IMR-90 (cell line): ENCODE results near the gene ARHGAP8. TPM values are rescaled to one million over a fixed set of nuclear protein-coding genes. Genes with fewer than 3 reads are reported as not detected.

Experiments used
- ATAC-seq: fragments of 200-7000 bp; cut with Tn5 transposase; 2 replicates; pipeline ENCODE4 v1.9.1; 2020; ENCODE audit warnings: low read depth, mild to moderate bottlenecking, moderate library complexity
- BruUV-seq: library from RNA; stranded (reverse); fragments of 400-500 nt; replicated peaks from 2 replicates; lab custom pipeline; 2021; lab: Mats Ljungman, UMichigan
- CTCF ChIA-PET: fragments of 300-600 bp; formaldehyde crosslinking; extraction: SDS; loops from one replicate; lab custom pipeline; 2021; ENCODE audit warnings: antibody characterized with exemption; lab: Yijun Ruan, JAX
- POLR2A ChIA-PET: fragments of 300-600 bp; sonication (Branson Sonifier 250); formaldehyde crosslinking; loops from one replicate; lab custom pipeline; 2022; ENCODE audit warnings: antibody characterized with exemption; ENCODE audit not compliant: unreplicated experiment; lab: Charles Lee
- DNase-seq: peaks from one replicate; pipeline ENCODE4 v3.0.0; 2013
- H2AFZ ChIP-seq: replicated peaks from 2 replicates; pipeline ENCODE3; 2013; ENCODE audit warnings: low read length, mild to moderate bottlenecking; ENCODE audit not compliant: poor library complexity
- H2AK5ac ChIP-seq: 2 replicates; pipeline ENCODE4 v1.6.1; 2013; ENCODE audit warnings: low read depth, low read length, inconsistent platforms
- H2AK9ac ChIP-seq: replicated peaks from 2 replicates; pipeline ENCODE3; 2013; ENCODE audit warnings: mild to moderate bottlenecking, low read depth, low read length, moderate library complexity; ENCODE audit not compliant: poor library complexity
- H2BK120ac ChIP-seq: 2 replicates; pipeline ENCODE4 v1.6.1; 2013; ENCODE audit warnings: low read depth, low read length, inconsistent platforms
- H2BK15ac ChIP-seq: 3 replicates; pipeline ENCODE4 v1.6.1; 2013; ENCODE audit warnings: low read depth, low read length, inconsistent platforms
- H2BK20ac ChIP-seq: 2 replicates; pipeline ENCODE4 v1.6.1; 2013; ENCODE audit warnings: low read depth, mild to moderate bottlenecking, inconsistent platforms, low read length, moderate library complexity
- H2BK5ac ChIP-seq: 2 replicates; pipeline ENCODE4 v1.6.1; 2013; ENCODE audit warnings: mild to moderate bottlenecking, low read depth, low read length, inconsistent platforms; ENCODE audit not compliant: poor library complexity, severe bottlenecking
- H3K14ac ChIP-seq: replicated peaks from 2 replicates; pipeline ENCODE4 v1.6.1; 2013; ENCODE audit warnings: low read depth, low read length, inconsistent platforms
- H3K18ac ChIP-seq: 2 replicates; pipeline ENCODE4 v1.6.1; 2013; ENCODE audit warnings: low read depth, low read length, control low read depth
- H3K23ac ChIP-seq: 2 replicates; pipeline ENCODE4 v1.6.1; 2013; ENCODE audit warnings: low read depth, low read length, inconsistent platforms
- H3K27ac ChIP-seq: 2 replicates; pipeline ENCODE4 v1.5.1; 2013; ENCODE audit warnings: mild to moderate bottlenecking, control low read depth, low read length; ENCODE audit not compliant: insufficient read depth
- H3K27me3 ChIP-seq: 2 replicates; pipeline ENCODE4 v1.6.1; 2013; ENCODE audit warnings: low read length; ENCODE audit not compliant: control insufficient read depth, insufficient read depth
- H3K36me3 ChIP-seq: 2 replicates; pipeline ENCODE4 v1.6.1; 2013; ENCODE audit warnings: low read length, mixed read lengths; ENCODE audit not compliant: control insufficient read depth, insufficient read depth
- H3K4ac ChIP-seq: 2 replicates; pipeline ENCODE4 v1.6.1; 2013; ENCODE audit warnings: low read depth, low read length, inconsistent platforms
- H3K4me1 ChIP-seq: 2 replicates; pipeline ENCODE4 v1.6.1; 2013; ENCODE audit warnings: low read length, mixed read lengths; ENCODE audit not compliant: control insufficient read depth, insufficient read depth
- H3K4me2 ChIP-seq: 2 replicates; pipeline ENCODE4 v1.6.1; 2013; ENCODE audit warnings: low read depth, mild to moderate bottlenecking, control low read depth, low read length, moderate library complexity
- H3K4me3 ChIP-seq: 2 replicates; pipeline ENCODE4 v1.5.1; 2013; ENCODE audit warnings: low read depth, mild to moderate bottlenecking, control low read depth, low read length, moderate library complexity; ENCODE audit not compliant: insufficient read depth
- H3K56ac ChIP-seq: 2 replicates; pipeline ENCODE4 v1.6.1; 2013; ENCODE audit warnings: low read length, inconsistent platforms; ENCODE audit not compliant: insufficient read depth; ENCODE audit errors: extremely low read depth
- H3K79me1 ChIP-seq, 2 experiments: 2 replicates each; pipeline ENCODE4 v1.6.1; 2013; ENCODE audit warnings: low read length in 2 of 2, inconsistent platforms in 1 of 2, low read depth in 1 of 2
- H3K9ac ChIP-seq: 2 replicates; pipeline ENCODE4 v1.6.1; 2013; ENCODE audit warnings: low read depth, low read length, control low read depth
- H3K9me1 ChIP-seq: 2 replicates; pipeline ENCODE4 v1.6.1; 2013; ENCODE audit warnings: low read length, inconsistent platforms; ENCODE audit not compliant: insufficient read depth
- H3K9me3 ChIP-seq: 2 replicates; pipeline ENCODE4 v1.6.1; 2013; ENCODE audit warnings: low read length; ENCODE audit not compliant: control insufficient read depth, insufficient read depth
- H4K20me1 ChIP-seq: 2 replicates; pipeline ENCODE4 v1.6.1; 2013; ENCODE audit warnings: low read length, inconsistent platforms; ENCODE audit not compliant: insufficient read depth
- H4K5ac ChIP-seq: 2 replicates; pipeline ENCODE4 v1.6.1; 2013; ENCODE audit warnings: mild to moderate bottlenecking, low read depth, low read length, control low read depth
- H4K8ac ChIP-seq, 2 experiments: 2 replicates each; pipeline ENCODE4 v1.6.1; 2013; ENCODE audit warnings: low read depth in 2 of 2, low read length in 2 of 2, control low read depth in 1 of 2, inconsistent platforms in 1 of 2
- H4K91ac ChIP-seq: 2 replicates; pipeline ENCODE4 v1.6.1; 2013; ENCODE audit warnings: low read depth, low read length, inconsistent platforms; ENCODE audit not compliant: insufficient read depth
- CEBPB ChIP-seq: IDR thresholded peaks from 2 replicates; pipeline ENCODE4 v1.6.1; 2012; ENCODE audit warnings: low read depth, low read length, improper control_type of control experiment
- MAFK ChIP-seq: IDR thresholded peaks from 2 replicates; pipeline ENCODE4 v1.6.1; 2012; ENCODE audit warnings: low read depth, low read length, improper control_type of control experiment
- WGBS, 2 experiments: methylation state at CpG; one replicate each; pipeline versions ENCODE4 v1.1.5 to v1.1.7; 2013; ENCODE audit warnings: missing lambda C conversion rate in 2 of 2; ENCODE audit not compliant: insufficient read length in 1 of 2; ENCODE audit errors: extremely low coverage in 2 of 2; 5-methylcytosine and 5-hydroxymethylcytosine counted together
- dilution Hi-C: fragments of 300-500 bp; cut with HindIII; formaldehyde crosslinking; loops from one replicate; pipeline ENCODE4 v1.14.3; 2018; ENCODE audit warnings: low sequenced_read_pairs; ENCODE audit not compliant: unreplicated experiment
- in situ Hi-C: fragments of 300-500 bp; cut with MboI; formaldehyde crosslinking; loops from 3 replicates; pipeline ENCODE4 v1.14.3; 2019; ENCODE audit warnings: low sequenced_read_pairs, inconsistent platforms, mixed read lengths
- intact Hi-C: fragments of 100-400 bp; cut with micrococcal nuclease; formaldehyde crosslinking; loops from 2 replicates; pipeline ENCODE4 v1.10.0; 2022
- polyA plus RNA-seq, 3 experiments: library from polyadenylated mRNA; depleted of rRNA; stranded (reverse); fragments of >200 nt; gene quantifications; 2 replicates each; pipeline ENCODE4 v1.2.3, GENCODE V29; 2012; ENCODE audit warnings: low replicate concordance in 1 of 3
- total RNA-seq: library from RNA; depleted of rRNA; stranded (reverse); fragments of >200 nt; gene quantifications from 2 replicates; pipeline ENCODE4 v1.2.3, GENCODE V29; 2012

ARHGAP8 gene
- total and polyA plus RNA-seq, 2 of the 4 experiments (the other 2 are of a cell fraction), result 0.18 to 0.21 TPM

GRCh38 chr22:44848296-44848741 is 95.9 kb downstream of the ARHGAP8 start:
- no peak overlapping the region for H4K5ac ChIP-seq
- no peak overlapping the region for H4K91ac ChIP-seq
- no peak overlapping the region for H2BK5ac ChIP-seq
- no peaks in the 10 kb centered on the region for H3K4me1 ChIP-seq
- H3K79me1 ChIP-seq, result no peaks in the 10 kb centered on the region
- no peak overlapping the region for H2AK9ac ChIP-seq
- ChIA-PET POLR2A (no interaction called here), CTCF (no interaction called here)
- no peak overlapping the region for H3K14ac ChIP-seq
- no peak overlapping the region for H3K4me3 ChIP-seq
- H3K9me1 ChIP-seq, result no peaks in the 10 kb centered on the region
- no peak overlapping the region for H2BK20ac ChIP-seq
- H2BK15ac ChIP-seq, result no peak overlapping the region
- no TSS peak for BruUV-seq
- H2AFZ ChIP-seq, result no peak overlapping the region
- WGBS, 2 experiments, result 54% methylated on average over 9 of the region's 14 CpGs; no CpG with 5 or more reads in 1 of the 2 experiments
- DNase-seq (peak; percentile 6), ATAC-seq (no peak)
- TF ChIP-seq CEBPB (peak; percentile 12; the same call in 1 of the 2 replicates), MAFK (no peak)
- H3K9me3 ChIP-seq, result peaks cover 6% of the 10 kb centered on the region; the same call in 1 of the 2 replicates
- H3K9ac ChIP-seq, result no peak overlapping the region
- no peak overlapping the region for H3K18ac ChIP-seq
- no peaks in the 10 kb centered on the region for H4K20me1 ChIP-seq
- no peak overlapping the region for H3K56ac ChIP-seq
- H3K4me2 ChIP-seq, result no peak overlapping the region
- H3K27ac ChIP-seq, result no peak overlapping the region
- no peak overlapping the region for H4K8ac ChIP-seq
- in situ Hi-C loops, result no loop called here
- intact Hi-C loops, result no loop called here
- H3K23ac ChIP-seq, result no peak overlapping the region
- H3K27me3 ChIP-seq, result peaks cover 10% of the 10 kb centered on the region; the same call in 1 of the 2 replicates
- H3K36me3 ChIP-seq, result no peaks in the 10 kb centered on the region
- dilution Hi-C loops, result no loop called here
- no peak overlapping the region for H2BK120ac ChIP-seq
- no peak overlapping the region for H2AK5ac ChIP-seq
- H3K4ac ChIP-seq, result no peak overlapping the region
